GM10248 (cell line): ENCODE measurements around the gene RANBP17.
"Not testable (repeated sequence)": the region's sequence is repeated elsewhere in the genome, so short reads cannot be mapped to it uniquely, and the experiment has no call there.

ENCODE experiments used
- CTCF ChIA-PET: fragments of 300-600 bp; sonication (Branson Sonifier 250); formaldehyde crosslinking; extraction: SDS; loops from one replicate; lab custom pipeline; 2021; ENCODE audit warnings: antibody characterized with exemption; lab: Yijun Ruan, JAX
- POLR2A ChIA-PET: fragments of 350-650 bp; sonication (Branson Sonifier 250); formaldehyde crosslinking; extraction: SDS; loops from one replicate; lab custom pipeline; 2020; ENCODE audit warnings: antibody characterized with exemption; lab: Yijun Ruan, JAX
- DNase-seq: peaks from one replicate; pipeline ENCODE4 v3.0.0; 2012; ENCODE audit errors: extremely low spot score
- TF ChIP-seq, protein P1 (sequence below): IDR thresholded peaks from 2 replicates; pipeline ENCODE4 v1.5.1; 2012; ENCODE audit warnings: mild to moderate bottlenecking, low read depth; ENCODE audit errors: extremely low read depth, missing control alignments, control extremely low read depth

The RANBP17 gene

GRCh38 chr5:171295801-171296200 is 434.0 kb downstream of the RANBP17 start:
- POLR2A ChIA-PET, result no interaction called here
- CTCF ChIA-PET, result no interaction called here
- TF ChIP-seq, protein P1, sequence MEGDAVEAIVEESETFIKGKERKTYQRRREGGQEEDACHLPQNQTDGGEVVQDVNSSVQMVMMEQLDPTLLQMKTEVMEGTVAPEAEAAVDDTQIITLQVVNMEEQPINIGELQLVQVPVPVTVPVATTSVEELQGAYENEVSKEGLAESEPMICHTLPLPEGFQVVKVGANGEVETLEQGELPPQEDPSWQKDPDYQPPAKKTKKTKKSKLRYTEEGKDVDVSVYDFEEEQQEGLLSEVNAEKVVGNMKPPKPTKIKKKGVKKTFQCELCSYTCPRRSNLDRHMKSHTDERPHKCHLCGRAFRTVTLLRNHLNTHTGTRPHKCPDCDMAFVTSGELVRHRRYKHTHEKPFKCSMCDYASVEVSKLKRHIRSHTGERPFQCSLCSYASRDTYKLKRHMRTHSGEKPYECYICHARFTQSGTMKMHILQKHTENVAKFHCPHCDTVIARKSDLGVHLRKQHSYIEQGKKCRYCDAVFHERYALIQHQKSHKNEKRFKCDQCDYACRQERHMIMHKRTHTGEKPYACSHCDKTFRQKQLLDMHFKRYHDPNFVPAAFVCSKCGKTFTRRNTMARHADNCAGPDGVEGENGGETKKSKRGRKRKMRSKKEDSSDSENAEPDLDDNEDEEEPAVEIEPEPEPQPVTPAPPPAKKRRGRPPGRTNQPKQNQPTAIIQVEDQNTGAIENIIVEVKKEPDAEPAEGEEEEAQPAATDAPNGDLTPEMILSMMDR, result no peak
- DNase-seq, result no peak

DNA sequence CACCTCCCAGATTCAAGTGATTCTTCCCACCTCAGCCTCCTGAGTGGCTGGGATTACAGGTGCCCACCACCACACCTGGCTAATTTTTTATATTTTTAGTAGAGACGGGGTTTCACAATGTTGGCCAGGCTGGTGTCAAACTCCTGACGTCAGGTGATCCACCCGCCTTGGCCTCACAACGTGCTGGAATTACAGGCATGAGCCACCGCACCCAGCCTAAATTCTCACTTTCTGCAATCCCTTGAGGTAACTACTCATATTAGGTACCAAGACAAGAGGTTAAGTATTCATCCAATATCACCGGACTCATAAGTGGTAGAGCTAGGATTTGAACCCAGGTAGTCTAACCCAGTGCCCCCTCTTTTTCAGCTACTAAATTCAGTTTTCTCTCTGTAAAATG is 436.1 kb downstream of the RANBP17 start:
- POLR2A ChIA-PET, DNase-seq, CTCF ChIA-PET: not testable (repeated sequence)

DNA sequence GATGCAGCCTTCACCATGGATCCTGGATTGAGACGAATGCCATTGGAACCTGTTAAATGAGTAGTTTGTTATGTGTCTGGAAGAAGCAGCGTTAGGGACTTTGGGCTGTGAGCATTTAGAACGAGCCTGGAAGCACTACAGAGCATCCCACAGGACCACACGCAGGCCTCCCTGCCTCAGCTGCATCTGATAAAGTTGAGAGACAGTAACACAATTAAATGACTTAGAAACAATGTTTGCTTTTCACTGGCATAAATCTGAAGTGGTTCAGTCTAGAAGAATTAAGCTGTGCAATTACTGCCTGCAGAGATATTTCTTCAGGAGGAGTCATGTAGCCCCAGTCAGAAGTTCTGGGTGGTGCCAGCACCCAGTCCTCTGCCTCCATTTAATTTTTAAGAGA is 437.4 kb downstream of the RANBP17 start:
- TF ChIP-seq, protein P1, result no peak
- POLR2A ChIA-PET, result no interaction called here
- CTCF ChIA-PET, result interaction anchor here (1.0 kb wide), 1 partner anchor 28 kb away, joined by 3 read pairs; no protein-coding TSS in a partner anchor
- no peak for DNase-seq

- TF ChIP-seq, protein P1, result no peak
- POLR2A ChIA-PET, result no interaction called here
Observed at GRCh38 chr5:171299851-171300250, 438.0 kb downstream of the RANBP17 start.

DNA sequence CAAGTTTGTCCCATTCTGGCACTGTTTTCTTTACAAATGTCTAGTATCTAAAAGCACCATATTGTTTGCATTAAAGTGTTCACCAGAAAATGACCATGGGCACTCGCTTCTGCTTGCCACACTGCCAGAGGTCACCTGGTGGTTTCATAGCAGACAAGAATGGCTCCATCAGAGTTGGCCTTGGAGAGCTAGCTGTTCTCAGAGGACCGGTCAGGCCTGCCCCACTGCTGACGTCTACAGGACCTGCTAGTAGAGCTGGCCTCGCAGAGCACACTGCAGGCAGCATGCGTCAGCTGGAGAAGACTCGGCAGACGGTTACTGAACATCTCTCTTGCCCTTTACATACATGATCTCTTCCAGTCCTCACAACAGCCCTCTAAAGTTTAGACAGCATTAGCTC is 438.5 kb downstream of the RANBP17 start:
- TF ChIP-seq, protein P1, result no peak
- CTCF ChIA-PET, result no interaction called here
- no peak for DNase-seq
- POLR2A ChIA-PET, result no interaction called here

More at GRCh38 chr5:171299851-171300250, 438.0 kb downstream of the RANBP17 start:
- CTCF ChIA-PET, result no interaction called here
- no peak for DNase-seq

GRCh38 chr5:171306166-171306565 is 444.3 kb downstream of the RANBP17 start:
- TF ChIP-seq, protein P1, result no peak
- DNase-seq, result no peak
- CTCF ChIA-PET, result no interaction called here
- POLR2A ChIA-PET, result no interaction called here

DNA sequence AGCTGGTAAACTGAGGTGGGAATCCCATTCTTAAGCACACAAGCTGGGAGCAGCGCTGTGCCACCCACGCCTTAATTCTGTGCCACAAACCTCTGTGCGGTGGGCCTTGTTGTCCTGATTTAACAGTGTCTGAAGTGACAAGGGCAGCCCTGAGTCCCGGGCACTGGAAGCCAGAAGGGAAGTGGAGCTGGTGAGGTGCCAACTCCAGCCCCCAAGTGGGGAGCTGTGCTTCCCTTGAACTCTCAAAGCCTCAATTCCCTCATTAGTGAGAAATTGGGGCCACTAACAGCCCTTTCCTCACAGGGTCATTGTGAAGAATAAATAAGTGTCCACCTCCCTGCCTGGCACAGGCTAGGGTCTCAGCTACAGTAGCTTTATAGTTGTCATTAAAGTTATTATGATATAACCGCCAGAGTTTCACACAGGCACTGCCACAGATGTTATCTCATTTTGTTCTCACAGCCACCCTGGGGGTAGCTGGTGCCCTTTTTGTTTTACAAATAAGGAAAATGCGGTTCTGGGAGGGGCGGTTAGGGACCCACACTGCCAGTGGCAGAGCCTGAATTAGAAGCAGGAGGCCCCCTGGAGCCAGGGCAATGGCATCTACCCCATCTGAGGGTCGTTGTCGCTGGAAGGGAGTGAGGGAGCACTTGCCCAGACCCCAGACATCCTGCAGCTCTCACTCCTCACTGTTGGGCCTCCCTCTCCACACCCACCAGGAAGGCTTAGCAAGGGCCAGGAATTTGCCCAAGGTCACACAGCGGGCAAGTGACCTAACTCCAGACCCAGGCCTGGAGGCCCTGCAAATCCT is 445.2 kb downstream of the RANBP17 start:
- POLR2A ChIA-PET, result no interaction called here
- DNase-seq, result no peak
- CTCF ChIA-PET, result no interaction called here
- TF ChIP-seq, protein P1, result no peak
